GM21717 (cell line): ENCODE measurements around the gene SNCAIP.
"Not testable (repeated sequence)": the region's sequence is repeated elsewhere in the genome, so short reads cannot be mapped to it uniquely, and the experiment has no call there.

Source experiments
- ATAC-seq: cut with Tn5 transposase; IDR thresholded peaks from one replicate; pipeline ENCODE4 v1.9.1; 2021; ENCODE audit warnings: mild to moderate bottlenecking, moderate library complexity; ENCODE audit not compliant: unreplicated experiment

The SNCAIP gene

DNA sequence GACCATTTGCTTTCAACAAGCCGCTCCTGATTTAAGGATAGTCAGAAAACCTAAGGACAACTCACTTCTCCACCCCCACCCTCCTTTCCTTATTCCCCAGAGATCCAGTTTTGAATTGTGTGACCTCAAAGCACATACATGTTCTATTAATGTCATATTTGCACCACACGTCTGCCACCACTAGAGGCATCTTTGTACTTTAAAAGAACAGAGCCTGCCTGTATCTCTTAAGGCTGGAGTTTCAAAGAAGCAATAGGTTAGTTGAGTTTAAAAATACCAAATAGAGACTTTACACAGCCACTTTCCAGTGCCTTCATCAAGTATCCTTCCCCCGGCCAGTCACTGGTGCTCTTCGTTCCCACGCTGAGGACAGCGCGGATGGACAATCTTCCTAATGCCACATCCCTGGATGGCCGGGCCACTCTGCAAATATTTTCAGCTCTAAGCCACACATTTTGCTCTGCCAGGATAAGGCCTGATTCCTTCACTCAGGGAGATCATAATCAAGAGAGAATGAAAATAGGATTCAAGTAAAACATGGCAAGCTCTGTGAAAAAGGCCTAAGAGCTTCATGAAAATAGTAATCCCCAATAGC lies 146.3 kb downstream of the SNCAIP start:
- peak; percentile 69 for ATAC-seq

GRCh38 chr5:122462486-122462885 lies 150.4 kb downstream of the SNCAIP start:
- ATAC-seq, result no peak

DNA sequence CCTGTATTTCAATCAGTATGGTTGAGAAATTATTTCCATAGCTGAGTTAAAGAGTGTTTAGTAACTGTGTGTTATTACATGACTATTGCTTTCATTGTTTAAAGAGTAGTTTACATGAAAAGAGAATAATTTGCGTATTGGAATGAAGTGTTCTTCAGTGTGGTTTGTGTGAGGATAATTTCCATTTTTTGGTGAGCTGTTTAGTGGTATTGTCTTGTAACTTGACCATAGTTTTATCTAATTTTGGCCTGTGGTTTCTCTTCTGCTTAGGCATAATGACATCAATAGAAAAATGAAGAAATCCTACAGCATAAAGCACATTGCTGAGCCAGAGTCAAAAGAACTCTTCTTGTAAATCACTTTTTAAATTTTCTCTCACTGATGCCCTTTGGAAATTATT lies 151.2 kb downstream of the SNCAIP start:
- peak; percentile 75 for ATAC-seq

DNA sequence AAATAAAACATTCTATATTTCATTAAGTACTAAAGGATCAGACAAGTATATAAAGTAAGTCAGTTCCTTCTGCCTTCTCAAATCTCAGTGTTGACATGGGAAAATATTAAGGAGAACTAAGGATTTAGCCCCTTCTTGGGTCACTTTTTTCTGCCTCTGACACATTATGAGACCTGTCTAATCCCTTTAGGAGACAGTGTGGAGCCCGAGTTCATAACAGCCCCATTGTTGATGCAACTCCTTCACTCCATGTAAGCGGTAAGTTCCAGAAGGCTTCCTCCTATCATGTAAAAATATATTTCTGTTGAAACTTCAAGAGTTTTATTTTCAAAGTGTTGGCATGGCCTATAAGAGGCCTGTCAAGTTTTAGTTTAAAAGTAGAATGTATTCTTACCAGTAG lies 152.2 kb downstream of the SNCAIP start:
- ATAC-seq, result no peak

DNA sequence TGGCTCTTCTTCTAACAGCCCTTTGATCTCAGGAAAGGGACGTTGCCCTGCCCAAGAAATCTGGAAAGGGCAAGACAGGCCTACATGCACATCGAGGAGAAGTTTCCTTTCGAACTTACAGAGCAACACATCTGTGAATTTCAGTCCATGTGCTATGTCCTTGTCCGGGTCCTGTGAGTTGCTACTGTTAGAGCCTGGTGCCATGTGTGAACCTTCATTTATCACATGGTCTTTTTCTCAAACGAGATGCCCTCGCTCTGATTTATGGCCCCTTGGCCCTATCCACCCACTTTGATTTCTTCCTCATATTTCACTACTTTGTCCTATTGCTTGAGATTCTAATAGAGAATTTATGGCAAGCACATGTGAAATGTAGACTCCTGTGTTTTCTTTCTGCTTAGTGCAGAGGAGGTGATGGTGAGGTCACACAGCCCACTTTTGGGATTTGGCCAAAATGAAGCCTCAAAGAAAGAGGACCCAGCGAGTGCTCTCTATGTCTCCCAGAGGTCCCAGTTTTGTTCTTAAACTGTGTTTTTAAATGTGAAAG lies 153.1 kb downstream of the SNCAIP start:
- ATAC-seq, result no peak

DNA sequence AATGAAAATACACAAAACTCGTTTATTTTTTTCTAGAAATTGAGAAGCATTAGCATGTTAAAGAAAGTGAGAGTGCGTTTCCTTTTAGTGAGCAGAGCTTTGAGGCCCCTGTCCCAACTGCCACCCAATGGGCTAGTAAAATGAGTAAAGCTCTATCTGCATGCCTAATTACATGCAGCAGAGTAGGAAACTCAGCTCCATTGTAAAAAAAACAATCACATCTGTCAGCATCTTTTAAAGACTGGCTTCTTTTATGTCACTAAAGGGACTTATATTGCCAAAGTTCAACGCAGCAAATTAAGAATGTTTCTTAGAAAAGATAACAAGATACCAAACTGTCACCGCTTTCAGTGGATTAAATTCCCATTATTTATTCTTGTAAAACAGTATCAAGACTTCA lies 154.0 kb downstream of the SNCAIP start:
- ATAC-seq, result no peak

- ATAC-seq, result no peak
Observed at GRCh38 chr5:122468351-122469116, 156.5 kb downstream of the SNCAIP start.

DNA sequence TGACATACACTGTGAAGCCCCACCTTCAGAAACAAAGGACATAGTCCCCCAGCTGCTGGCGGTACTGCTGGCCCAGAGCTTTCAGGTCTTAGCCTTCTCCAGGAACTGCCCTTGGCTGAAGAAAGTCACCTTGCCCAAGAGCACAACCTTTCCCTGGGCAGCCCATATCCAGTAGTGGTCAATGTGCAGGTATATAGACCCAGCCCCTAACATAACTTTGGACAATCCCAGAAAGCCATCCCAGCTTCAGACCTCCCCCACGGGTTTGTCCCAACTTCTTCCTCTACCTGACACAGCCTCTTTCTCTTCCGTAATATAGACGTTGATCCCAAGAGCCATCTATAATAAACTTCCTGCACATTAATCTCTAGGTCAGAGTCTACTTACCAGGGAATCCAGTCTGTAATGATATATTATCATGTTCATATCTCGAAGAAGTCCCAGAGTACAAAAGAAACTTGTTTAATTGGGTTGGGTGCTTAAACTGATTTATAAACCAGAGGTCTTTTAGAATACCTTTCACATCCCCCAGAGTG lies 157.4 kb downstream of the SNCAIP start:
- no peak for ATAC-seq

GRCh38 chr5:122470365-122470764 lies 158.3 kb downstream of the SNCAIP start:
- ATAC-seq, result no peak

DNA sequence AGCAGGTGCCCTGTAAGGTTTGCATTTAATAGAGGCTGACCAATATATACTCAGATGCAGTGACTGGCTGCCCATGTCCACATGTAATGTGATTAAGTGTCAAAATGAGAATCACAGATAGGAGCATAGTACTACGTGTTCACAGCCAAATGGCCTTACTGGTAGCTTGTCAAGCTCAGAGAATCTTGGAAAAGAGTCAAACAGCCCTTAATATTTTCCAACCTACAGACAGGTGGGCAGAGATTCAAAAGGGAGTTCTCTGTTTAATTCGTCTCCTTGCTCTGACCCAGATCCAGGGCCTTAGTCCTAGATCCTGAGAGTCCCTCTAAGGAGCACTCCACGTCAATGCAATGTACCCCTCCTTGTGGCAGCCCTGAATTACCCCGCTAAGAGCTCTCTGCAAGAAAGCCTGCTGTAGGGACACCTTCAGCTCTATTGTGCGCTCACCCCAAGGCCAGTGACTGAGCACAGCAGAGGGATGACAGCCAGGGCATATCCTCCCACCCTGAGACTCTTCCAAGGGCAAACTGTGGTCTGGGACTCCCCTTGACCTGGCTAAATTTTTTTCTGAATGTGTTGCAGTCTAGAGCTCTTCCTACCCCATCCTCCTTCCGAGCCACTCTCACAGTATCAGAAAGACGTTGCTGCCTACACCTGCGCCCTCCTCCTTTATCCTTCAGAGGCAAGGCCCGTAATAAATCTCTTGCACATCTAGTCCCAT lies 159.2 kb downstream of the SNCAIP start:
- no peak for ATAC-seq

DNA sequence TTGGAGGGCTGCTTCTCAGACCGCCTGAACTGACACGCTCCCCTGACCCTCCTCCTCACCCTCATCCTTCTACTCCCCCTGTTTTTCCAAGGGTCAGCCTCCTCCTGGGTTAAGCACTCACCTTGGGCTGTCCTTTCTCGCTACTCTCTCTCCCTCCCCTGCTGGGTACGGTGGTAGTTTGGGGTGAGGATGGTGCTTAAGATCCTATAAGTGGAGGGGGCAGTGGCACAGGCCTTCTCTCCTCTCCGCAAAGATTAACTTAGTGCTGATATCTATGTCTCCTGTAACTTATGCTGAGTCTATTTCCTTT lies 159.7 kb downstream of the SNCAIP start:
- ATAC-seq, result no peak

GRCh38 chr5:122473138-122473843 lies 161.3 kb downstream of the SNCAIP start:
- ATAC-seq, result no peak

DNA sequence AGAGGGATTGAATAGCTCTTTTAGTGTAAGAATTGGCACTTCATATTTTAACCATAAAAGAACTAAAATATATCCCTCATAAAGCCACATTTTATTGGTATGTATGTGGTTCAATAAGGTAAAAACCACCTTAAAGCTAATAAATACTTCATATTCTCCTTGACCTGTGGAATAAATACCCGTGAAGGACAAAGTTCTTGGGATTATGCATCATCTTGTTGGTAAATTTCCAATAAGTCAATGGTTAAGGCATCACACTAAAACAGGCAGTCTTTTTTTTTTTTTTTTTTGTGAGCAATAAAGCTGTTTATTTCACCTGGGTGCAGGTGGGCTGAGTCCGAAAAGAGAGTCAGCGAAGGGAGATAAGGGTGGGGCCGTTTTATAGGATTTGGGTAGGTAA lies 161.9 kb downstream of the SNCAIP start:
- ATAC-seq, result no peak

DNA sequence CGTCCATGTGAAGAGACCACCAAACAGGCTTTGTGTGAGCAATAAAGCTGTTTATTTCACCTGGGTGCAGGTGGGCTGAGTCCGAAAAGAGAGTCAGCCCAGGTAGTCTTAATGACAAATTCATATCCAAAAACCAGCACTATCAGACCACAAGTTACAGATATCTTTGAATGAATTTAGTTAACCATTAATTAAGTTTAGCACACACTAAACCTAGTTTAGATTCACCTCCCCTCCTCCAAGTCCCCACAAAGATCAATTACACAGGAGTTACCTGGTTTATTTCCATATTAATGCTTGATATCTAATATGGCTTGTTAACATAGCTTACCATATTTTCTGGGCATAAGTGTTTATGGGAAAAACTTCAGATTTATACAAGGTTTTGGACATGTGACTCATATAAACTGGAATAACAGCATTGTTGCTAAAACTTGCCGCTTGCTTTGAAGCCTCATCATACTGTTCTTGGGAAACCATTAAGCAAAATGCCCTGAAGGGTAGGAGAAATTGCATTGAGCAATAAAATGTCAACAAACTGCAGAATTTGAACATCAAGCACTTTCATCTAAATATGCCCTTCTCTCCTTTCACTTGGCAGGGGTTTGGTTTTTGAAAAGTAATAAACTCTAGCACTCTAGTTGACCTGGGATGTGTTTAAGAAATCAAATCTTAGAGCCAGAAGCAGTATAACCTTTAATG lies 166.9 kb downstream of the SNCAIP start:
- ATAC-seq, result no peak

DNA sequence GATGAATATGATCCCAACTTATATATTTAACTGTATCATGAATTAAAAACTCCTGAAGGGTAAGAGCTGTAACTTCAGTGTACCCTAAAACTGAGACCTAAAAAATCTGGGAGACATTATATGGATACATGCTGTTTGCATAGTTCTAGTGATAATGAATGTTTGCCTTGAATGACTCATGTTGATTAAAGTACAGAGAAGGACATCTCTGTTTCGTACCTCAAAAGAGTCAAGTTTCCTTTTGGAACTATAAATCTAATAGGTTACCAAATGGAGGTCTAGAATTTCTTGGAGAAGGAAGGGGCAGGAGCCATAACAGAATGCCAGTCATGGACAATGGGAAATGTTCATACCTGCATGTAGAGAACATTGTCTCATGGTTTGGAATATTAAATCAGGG lies 168.1 kb downstream of the SNCAIP start:
- ATAC-seq, result no peak

GRCh38 chr5:122484103-122484502 lies 172.1 kb downstream of the SNCAIP start:
- ATAC-seq, result no peak

DNA sequence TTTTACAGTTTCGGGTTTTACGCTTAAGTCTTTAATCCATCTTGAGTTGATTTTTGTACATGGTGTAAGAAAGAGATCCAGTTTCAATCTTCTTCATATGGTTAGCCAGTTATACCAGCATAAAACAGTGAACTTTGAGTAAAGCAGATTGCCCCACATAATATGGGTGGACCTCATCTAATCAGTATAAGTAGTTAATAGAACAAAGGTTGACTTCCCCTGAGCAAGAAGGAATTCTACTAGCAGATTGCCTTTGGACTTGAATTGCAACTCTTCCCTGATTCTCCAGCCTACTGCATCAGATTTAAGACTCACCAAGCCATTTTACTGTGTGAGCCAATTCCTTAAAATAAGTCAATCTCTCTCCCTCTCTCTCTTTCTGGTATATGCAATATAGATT lies 173.2 kb downstream of the SNCAIP start:
- ATAC-seq, result no peak

DNA sequence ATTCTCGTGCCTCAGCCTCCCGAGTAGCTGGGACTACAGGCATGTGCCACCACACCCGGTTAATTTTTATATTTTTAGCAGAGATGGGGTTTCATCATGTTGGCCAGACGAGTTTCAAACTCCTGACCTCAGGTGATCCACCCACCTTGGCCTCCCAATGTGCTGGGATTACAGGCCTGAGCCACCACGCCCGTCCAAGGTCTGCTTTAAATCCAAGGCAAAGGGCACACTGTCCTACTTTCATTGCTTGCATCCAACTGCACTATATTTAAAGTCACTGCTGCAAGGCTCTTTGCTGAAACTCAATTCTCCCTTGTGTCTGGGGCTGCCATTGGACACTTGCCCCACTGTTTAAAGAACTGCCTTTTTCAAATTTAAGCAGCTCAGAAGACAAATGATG lies 174.6 kb downstream of the SNCAIP start:
- not testable (repeated sequence) for ATAC-seq

- ATAC-seq, result no peak
Observed at GRCh38 chr5:122490718-122491117, 178.7 kb downstream of the SNCAIP start.

GRCh38 chr5:122492675-122493074 lies 180.6 kb downstream of the SNCAIP start:
- no peak for ATAC-seq
